Endometrial microvascular endothelial cells (primary cell): ENCODE results near the gene DPH2. TPM values are rescaled to one million over a fixed set of nuclear protein-coding genes. Genes with fewer than 3 reads are reported as not detected.

Source experiments
- in situ Hi-C: cut with HindIII; loops from 2 replicates; pipeline ENCODE4 v1.10.0; 2017; ENCODE audit warnings: low sequenced_read_pairs, low pct_unique_long_range_greater_than_20kb; ENCODE audit errors: inconsistent ontology term
- total RNA-seq: library from RNA; depleted of rRNA; stranded (reverse); fragments of >200 nt; gene quantifications from one replicate; pipeline ENCODE4 v1.2.3, GENCODE V29; 2015; ENCODE audit errors: inconsistent ontology term

DPH2 gene
- total RNA-seq, 1 donor from 2014 or later = 63.8 TPM

DNA sequence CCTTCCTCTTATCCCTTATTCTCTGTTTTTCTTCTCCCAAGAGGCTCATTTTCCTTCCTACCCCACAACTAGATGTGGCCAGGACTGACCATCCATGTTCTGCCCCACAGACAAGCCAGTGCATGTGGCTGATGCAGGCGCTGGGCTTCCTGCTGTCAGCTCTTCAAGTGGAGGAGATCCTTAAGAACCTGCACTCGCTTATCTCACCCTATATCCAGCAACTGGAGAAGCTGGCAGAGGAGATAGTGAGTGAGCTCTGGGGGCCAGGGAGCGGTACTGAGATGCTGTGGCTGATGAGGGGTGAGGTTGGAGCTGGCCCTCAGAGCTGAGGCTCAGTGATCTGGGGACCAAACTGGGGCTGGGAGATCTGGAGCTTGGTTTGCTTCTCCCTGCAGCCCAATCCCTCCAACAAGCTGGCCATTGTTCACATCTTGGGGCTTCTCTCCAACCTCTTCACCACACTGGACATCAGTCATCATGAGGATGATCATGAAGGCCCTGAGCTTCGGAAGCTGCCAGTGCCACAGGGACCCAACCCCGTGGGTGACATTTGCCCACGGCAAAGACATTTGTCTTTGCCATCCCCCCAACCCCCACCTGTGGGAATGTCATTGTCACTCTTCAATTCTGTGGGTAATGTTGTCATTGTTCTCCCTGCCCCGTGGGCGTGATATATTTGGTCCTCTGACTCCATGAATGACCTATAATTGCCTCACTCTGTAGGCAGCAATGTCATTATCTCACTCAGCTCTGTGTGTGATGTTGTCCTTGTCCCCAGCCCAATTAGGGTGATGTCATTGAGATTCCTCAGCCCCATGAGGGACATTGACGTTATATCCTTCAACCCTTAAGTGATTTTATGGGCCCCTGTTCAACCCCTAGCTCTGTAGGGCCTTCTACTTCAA lies 11.2 kb upstream of the DPH2 start:
- in situ Hi-C loops = no loop called here

DNA sequence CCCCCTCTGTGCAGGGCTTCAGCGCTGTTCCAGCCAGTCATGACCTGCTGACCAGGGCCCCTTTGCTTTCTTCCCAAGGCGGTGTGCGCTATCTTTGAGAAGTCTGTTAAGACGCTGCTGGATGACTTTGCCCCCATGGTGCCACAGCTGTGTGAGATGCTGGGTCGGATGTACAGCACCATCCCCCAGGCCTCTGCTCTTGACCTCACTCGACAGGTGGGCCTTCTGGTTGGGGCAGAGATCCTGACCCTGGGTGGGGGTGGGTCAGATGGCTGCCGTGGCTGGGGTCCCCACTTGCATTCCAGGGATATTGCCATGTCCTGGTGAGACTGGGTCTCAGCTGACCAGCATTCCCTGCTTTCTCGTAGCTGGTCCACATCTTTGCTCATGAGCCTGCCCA lies 9.0 kb upstream of the DPH2 start:
- in situ Hi-C loops = no loop called here

DNA sequence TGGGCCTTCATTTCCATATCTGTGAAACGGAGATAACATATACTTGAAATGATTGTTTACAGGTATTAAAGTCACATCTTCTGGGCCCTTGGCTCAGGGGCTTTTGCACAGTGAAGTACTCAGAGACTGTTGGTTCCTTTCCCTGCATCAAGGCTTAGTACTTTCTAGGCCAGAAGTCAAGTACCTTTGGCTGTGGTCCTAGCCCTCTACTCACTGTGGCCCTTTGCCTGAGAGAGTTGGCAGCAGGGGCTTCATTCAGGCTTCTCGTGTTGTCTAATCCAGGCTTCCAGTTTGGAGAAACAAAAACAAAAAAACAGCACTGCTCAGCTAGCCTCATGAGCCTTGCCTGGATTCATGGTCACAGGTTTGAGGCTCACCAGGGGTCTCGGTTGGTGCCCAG lies 8.1 kb upstream of the DPH2 start:
- in situ Hi-C loops = no loop called here

DNA sequence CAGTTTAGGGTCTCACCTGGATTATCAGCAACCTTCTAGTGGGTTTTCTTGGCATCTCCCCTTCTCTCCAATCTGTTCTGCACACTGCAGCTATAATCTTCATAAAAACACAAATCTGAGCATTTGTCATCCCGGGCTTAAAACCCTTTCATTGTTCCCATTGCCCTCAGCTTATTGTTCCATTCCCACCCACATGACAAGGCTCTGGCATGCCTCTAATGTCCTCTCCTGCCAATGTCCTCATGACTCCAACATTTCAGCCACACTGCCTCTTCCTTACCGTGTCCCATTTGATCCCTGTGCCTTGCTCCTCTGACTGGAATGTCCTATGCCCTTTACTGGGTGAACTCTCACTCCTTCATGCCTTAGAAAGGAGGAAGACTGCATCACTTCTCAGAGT lies 7.5 kb upstream of the DPH2 start:
- in situ Hi-C loops = no loop called here

DNA sequence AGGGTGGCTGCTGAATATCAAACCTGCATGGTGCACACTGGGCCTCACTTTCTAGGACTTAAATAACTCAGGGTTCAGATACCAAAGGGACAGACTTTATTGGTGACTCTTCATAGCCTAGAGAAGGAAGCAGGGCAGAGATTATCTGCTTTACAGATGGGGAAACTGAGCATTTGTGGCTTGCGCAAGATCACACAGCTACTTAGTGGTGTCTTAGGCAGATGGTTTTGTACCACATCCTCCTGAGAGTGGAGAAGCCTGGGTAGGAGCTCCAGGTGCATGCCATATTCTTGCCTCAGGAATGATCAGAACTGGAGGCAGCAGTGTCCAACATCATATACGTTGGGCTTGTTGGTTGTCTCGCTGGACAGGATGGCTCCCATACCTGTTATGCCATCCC lies 6.8 kb upstream of the DPH2 start:
- in situ Hi-C loops = no loop called here

DNA sequence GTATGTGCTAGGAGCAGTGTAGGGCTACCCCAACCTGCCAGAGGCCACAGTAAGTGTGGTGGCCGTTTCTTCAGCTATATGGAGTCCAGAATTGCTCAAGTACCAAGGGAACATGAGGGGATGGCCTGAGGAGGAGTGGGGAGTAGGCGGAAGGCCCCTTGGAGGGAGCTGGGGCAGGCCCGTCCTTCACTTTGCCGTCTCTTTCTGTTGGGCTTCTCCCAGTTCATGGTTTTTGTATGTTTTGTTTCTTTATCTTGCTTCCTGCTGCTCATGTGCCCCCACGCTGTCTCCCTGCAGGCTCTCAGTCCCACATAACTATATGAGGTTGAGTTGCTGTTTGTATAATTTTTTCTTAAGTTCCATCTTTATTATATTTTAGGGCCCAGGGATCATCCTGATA lies 5.9 kb upstream of the DPH2 start:
- in situ Hi-C loops = no loop called here

DNA sequence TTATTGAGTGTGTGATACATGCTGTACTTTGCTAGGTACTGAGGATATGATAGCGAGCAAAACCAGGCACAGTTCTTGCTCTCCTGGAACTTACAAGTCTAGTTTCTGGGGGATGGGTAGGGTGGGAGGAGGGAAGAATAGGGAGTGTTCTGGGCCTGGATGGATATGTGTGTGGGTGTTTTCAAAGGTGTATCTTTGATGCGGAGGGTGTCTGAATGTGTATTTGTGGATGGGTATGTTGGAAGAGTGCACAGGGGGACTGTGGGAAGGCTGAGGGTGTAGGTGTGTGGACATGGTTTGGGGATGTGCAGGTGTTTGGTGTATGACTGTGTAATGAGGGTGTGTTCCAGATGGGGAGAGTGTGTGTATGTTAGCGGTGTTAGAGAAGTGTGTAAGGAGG lies 4.5 kb upstream of the DPH2 start:
- in situ Hi-C loops = no loop called here

DNA sequence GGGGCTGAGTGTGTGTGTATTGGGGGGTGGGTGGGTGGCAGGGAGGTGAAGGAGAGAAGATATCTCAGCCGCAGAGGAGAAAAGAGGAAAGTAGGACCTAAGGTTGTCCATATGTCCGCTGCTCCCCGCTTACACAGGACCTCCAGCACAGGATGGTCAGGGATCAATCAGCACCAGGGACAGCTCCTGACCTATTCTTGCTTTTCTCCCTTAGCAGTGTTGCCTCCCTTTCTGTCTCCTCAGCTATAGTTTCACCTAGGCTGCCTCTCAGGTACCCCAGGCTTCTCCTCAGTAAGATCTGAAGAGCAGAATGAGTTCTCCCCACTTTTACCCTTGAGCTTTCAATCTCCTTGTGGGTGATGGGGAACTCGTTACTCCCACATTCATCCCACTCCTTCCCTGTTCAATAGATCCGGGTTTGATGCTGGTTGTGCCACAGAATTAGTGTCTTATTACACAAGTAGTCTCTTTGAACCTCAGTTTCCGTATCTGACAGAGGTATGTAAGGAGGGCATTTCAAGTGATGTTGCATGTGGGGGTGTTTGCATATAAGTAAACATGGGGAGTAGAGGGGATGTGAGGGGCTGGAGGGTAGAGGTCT lies 1.4 kb upstream of the DPH2 start:
- in situ Hi-C loops = no loop called here

DNA sequence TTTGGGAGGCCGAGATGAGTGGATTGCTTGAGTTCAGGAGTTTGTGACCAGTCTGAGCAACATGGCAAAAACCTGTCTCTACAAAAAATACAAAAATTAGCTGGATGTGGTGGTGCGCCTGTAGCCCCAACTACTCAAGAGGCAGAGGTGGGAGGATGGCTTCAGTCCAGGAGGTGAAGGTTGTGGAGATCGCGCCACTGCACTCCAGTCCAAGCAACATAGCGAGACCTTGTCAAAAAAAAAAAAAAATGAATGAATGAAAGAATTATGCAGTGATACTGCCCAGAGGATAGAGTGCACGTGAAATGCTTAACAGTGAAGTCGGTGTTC lies 429 bp upstream of the DPH2 start:
- in situ Hi-C loops = no loop called here

DNA sequence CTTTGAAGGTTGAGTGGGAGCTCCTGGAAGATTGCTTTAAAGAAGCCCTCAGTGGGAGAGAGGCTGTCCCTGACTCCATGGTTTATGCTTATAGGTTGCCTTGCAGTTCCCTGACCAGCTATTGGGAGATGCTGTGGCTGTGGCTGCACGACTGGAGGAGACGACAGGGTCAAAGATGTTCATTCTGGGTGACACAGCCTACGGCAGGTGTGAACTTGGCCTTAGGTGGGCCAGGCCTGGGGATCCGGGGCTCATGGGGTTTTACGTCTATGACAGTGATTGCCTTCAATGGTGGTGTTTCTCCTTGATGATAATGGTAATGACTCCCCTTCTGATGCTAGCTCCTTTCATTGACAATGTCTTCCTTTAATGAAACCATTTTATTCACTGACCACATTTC lies 692 bp downstream of the DPH2 start:
- in situ Hi-C loops = no loop called here

DNA sequence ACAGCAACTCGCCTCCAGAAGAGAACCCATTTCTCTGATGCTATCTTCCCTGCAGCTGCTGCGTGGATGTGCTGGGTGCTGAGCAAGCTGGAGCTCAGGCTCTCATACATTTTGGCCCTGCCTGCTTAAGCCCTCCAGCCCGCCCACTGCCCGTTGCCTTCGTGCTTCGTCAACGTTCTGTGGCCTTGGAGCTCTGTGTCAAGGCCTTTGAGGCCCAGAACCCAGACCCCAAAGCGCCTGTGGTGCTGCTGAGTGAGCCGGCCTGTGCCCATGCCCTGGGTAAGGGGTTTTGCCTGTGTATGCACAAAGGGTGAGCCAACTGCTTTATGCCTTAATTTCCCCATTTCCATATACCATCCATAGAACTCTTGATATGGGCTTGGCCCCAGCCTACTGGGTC lies 1.1 kb downstream of the DPH2 start:
- in situ Hi-C loops = no loop called here

DNA sequence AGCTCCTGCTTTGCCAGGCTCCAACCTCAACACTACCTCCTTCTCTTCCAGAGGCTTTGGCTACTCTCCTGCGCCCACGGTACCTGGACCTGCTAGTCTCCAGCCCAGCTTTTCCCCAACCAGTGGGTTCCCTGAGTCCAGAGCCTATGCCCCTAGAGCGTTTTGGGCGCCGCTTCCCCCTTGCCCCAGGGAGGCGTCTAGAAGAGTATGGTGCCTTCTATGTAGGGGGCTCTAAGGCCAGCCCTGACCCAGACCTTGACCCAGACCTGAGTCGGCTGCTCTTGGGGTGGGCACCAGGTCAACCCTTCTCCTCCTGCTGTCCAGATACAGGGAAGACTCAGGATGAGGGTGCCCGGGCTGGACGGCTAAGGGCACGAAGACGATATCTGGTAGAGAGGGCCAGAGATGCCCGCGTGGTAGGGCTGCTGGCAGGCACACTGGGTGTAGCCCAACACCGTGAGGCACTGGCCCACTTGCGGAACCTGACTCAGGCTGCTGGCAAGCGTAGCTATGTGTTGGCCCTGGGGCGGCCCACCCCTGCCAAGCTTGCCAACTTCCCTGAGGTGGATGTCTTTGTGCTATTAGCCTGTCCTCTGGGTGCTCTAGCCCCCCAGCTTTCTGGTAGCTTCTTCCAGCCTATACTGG lies 1.6 kb downstream of the DPH2 start:
- in situ Hi-C loops = no loop called here

DNA sequence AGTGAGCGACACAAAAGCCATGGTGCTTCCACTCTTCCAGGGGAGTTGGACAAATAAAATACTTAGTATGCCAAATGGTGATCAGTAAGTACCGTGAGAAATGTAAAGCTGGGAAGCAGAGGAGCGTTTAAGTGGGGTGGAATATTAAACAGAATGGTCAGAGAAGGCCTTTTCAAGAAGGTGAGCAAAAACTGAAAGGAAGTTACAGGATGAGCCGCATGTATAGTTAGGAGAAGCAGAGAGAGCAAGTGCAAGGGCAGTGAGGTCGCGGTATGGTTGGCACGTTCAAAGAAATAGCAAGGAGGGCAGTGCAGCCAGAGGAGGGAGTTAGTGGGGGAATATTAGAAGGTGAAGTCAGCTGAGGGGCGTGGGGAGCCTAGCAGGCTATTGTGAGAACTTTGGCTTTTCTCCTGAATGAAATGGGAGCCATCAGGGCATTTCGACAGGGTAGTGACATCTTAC lies 4.2 kb downstream of the DPH2 start:
- in situ Hi-C loops = no loop called here

DNA sequence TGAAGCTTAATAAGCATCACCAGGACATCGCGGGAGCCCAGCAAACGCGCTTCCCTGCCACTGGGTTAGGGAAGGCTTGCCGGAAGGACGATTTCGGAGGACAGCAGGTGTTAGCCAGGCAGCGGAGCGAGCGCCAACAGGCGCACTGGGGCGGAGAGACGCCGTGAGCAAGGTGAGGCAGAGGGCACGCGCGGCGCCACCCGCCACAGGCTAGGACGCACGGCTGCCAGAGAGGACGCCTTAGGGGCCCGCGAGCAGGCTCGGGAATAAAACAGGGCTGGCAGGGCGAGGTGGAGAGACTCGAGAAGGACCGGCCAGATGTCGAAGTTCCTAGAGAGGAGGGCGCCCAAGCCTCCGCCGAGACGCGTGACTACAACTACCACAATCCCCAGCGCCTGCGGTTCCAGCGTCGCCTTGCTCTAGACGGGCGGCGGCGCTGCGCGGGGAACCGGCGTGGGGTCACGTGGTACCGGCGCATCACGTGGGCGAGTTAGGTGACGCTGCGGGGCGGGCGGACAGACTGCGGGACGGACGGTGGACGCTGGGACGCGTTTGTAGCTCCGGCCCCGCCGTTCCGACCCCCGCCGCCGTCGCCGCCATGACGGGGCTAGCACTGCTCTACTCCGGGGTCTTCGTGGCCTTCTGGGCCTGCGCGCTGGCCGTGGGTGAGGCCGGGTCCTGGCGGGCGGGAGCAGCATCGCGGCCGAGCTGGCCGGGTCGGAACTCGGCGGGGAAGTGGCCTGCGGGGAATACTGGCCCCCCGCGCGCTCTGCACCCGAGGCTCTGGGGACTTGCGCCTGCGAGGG lies 4.8 kb downstream of the DPH2 start, which contains the start of gene ATP6V0B:
TSS of gene ATP6V0B (plus strand) at position 518 of the 806 bp plus-strand sequence. CDS start at position 599, 81 bp downstream.
- in situ Hi-C loops = no loop called here

DNA sequence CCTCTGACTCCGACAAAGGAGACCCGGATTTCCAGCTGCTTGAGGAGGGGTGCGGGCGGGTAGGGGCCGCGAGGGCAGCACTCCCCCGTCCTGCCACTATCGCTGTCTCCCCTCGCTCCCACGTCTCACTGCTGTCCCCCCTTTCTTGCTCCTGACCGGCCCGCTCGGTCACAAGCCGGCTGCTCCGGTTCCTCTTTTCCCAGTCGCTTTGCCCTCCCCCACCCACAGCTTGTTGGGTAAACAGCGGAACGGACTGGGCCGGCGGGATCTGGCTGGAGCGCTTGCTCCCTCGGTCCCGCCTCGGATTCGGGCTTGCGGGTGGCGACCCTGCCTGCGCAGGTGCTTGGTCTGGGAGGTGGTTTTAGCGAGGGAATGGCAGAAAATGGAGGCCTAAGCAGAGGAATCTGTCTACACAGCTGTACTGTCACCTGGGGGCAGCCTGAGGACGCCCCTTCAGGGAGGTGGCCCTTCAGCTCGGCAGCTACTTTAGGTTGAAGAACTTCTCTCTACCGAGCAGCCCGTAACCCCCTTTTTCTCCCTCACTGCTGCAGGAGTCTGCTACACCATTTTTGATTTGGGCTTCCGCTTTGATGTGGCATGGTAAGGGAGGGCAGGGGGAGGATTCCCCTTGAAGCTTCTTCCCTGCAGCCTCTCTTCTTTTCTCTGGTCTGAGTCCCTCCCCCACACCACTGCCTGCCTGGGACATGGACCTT lies 5.6 kb downstream of the DPH2 start:
- in situ Hi-C loops = no loop called here

DNA sequence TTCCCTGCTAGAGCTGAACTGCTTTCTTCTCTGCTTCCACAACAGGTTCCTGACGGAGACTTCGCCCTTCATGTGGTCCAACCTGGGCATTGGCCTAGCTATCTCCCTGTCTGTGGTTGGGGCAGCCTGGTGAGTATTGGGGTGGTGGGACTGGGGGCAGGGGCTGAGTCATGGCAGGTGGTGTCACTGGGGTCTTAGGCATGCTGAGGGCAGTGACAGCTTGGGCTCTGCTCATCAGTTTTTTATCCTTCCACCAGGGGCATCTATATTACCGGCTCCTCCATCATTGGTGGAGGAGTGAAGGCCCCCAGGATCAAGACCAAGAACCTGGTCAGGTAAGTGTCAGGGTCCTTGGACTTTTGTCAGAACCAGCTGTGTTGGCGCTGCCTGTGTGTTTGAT lies 6.2 kb downstream of the DPH2 start:
- in situ Hi-C loops = no loop called here

DNA sequence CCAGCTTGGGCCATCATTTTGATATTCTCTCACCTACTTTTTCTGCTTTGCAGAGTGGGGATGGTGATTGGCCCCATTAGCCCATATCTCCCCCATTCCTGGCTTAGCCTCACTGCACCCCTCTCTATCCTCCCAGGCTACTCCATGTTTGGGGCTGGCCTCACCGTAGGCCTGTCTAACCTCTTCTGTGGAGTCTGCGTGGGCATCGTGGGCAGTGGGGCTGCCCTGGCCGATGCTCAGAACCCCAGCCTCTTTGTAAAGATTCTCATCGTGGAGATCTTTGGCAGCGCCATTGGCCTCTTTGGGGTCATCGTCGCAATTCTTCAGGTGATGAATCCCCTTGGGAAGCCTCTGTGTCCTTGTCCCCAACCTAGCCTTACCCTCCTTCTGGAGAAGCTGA lies 7.1 kb downstream of the DPH2 start:
- in situ Hi-C loops = no loop called here

DNA sequence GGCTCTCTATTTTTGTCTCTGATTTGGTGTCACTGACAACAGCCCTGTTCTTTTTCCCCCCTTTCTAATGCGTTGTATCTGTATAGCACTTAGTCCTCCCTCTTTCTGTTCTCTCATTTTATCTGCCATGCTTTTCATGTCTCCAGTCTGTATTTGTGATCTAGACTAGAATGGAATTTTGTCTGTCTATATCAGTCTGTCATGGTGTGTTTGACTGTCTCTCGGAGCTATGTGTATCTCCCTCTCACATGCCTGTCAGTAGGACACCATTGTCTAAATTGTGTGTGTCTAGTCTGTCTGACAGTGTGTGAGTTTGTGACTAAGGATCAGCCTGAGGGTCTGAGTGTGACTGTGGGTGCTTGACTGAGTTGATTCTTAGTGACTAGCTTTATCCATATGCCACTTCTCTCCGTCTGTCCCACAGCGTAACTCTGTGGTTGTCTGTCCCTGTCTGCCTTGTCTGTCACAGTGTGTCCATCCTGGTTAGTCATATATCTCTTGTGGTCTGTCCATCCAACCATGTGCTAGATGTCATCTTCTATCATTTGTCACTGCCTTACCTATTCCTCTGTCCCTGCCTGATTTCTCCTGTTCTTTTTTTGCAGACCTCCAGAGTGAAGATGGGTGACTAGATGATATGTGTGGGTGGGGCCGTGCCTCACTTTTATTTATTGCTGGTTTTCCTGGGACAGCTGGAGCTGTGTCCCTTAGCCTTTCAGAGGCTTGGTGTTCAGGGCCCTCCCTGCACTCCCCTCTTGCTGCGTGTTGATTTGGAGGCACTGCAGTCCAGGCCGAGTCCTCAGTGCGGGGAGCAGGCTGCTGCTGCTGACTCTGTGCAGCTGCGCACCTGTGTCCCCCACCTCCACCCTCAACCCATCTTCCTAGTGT lies 7.8 kb downstream of the DPH2 start:
- in situ Hi-C loops = no loop called here
